GM19468 (cell line): Measurements from ENCODE around the gene TSPAN3.

ENCODE experiments used
- ATAC-seq: cut with Tn5 transposase; IDR thresholded peaks from one replicate; pipeline ENCODE4 v1.9.1; 2021; ENCODE audit warnings: mild to moderate bottlenecking, moderate library complexity, moderate number of reproducible peaks; ENCODE audit not compliant: unreplicated experiment; ENCODE audit errors: extremely low read depth

TSPAN3 gene

GRCh38 chr15:77014132-77015081 is 56.5 kb downstream of the TSPAN3 start:
- ATAC-seq = no peak

- no peak for ATAC-seq
These were observed 57.2 kb downstream of the TSPAN3 start for GRCh38 chr15:77013776-77014131.

- ATAC-seq = no peak
These were observed 58.0 kb downstream of the TSPAN3 start for GRCh38 chr15:77012868-77013267.

GRCh38 chr15:77012117-77012712 is 58.7 kb downstream of the TSPAN3 start:
- ATAC-seq = no peak

- ATAC-seq = no peak
These were observed 60.1 kb downstream of the TSPAN3 start for GRCh38 chr15:77010857-77011256.

- no peak for ATAC-seq
These were observed 60.6 kb downstream of the TSPAN3 start for GRCh38 chr15:77010312-77010686.

- no peak for ATAC-seq
These were observed 61.1 kb downstream of the TSPAN3 start for GRCh38 chr15:77009646-77010311.

- no peak for ATAC-seq
These were observed 61.7 kb downstream of the TSPAN3 start for GRCh38 chr15:77009176-77009575.

GRCh38 chr15:77004189-77004588 is 66.7 kb downstream of the TSPAN3 start:
- ATAC-seq = no peak

- peak; percentile 42 for ATAC-seq
These were observed 67.7 kb downstream of the TSPAN3 start for GRCh38 chr15:77002954-77003912.

- no peak for ATAC-seq
These were observed 68.5 kb downstream of the TSPAN3 start for GRCh38 chr15:77002436-77002835.

GRCh38 chr15:77001966-77002365 is 68.9 kb downstream of the TSPAN3 start:
- no peak for ATAC-seq

- no peak for ATAC-seq
These were observed 69.6 kb downstream of the TSPAN3 start for GRCh38 chr15:77001351-77001750.

GRCh38 chr15:76999996-77000395 is 70.9 kb downstream of the TSPAN3 start:
- ATAC-seq = no peak

GRCh38 chr15:76998663-76999285 is 72.1 kb downstream of the TSPAN3 start:
- no peak for ATAC-seq

- no peak for ATAC-seq
These were observed 74.1 kb downstream of the TSPAN3 start for GRCh38 chr15:76996526-76997401.

GRCh38 chr15:76996076-76996525 is 74.8 kb downstream of the TSPAN3 start:
- ATAC-seq = no peak
